Nephron progenitor cell (in vitro differentiated cells): ENCODE data around the gene PIGZ.

Source experiments
- DNase-seq: peaks from one replicate; pipeline ENCODE4 v3.0.0; 2021
- H3K27ac Mint-ChIP-seq: 2 replicates; pipeline ENCODE4 v1.8.0; 2021; ENCODE audit warnings: mild to moderate bottlenecking, moderate library complexity, mixed read lengths
- H3K27me3 Mint-ChIP-seq: 2 replicates; pipeline ENCODE4 v1.8.0; 2021; ENCODE audit warnings: mild to moderate bottlenecking, low read depth, mixed read lengths; ENCODE audit not compliant: poor library complexity
- H3K36me3 Mint-ChIP-seq: 2 replicates; pipeline ENCODE4 v1.8.0; 2021; ENCODE audit warnings: low read depth, mixed read lengths
- H3K4me1 Mint-ChIP-seq: 2 replicates; pipeline ENCODE4 v1.8.0; 2021; ENCODE audit warnings: mixed read lengths
- H3K4me3 Mint-ChIP-seq: 2 replicates; pipeline ENCODE4 v1.8.0; 2021; ENCODE audit warnings: mild to moderate bottlenecking, moderate library complexity, mixed read lengths
- H3K9me3 Mint-ChIP-seq: 2 replicates; pipeline ENCODE4 v1.8.0; 2021; ENCODE audit warnings: mild to moderate bottlenecking, moderate library complexity, mixed read lengths
- CTCF ChIP-seq: fragments of 200-600 bp; sonication (generic); IDR thresholded peaks from 2 replicates; pipeline ENCODE4 v1.5.0; 2021; ENCODE audit warnings: antibody characterized with exemption

The PIGZ gene

GRCh38 chr3:196938124-196938523 lies 30.5 kb downstream of the PIGZ start:
- H3K4me3 Mint-ChIP-seq = no peak overlapping the region
- H3K27ac Mint-ChIP-seq = peak overlapping the region; percentile 74
- H3K27me3 Mint-ChIP-seq = peaks cover 4% of the 10 kb centered on the region
- no peaks in the 10 kb centered on the region for H3K9me3 Mint-ChIP-seq
- H3K4me1 Mint-ChIP-seq = peaks cover 18% of the 10 kb centered on the region
- TF ChIP-seq CTCF = no peak
- no peak for DNase-seq
- H3K36me3 Mint-ChIP-seq = peaks cover 65% of the 10 kb centered on the region

GRCh38 chr3:196936288-196936687 lies 32.3 kb downstream of the PIGZ start:
- no peaks in the 10 kb centered on the region for H3K9me3 Mint-ChIP-seq
- H3K4me3 Mint-ChIP-seq = no peak overlapping the region
- peaks cover 80% of the 10 kb centered on the region for H3K36me3 Mint-ChIP-seq
- peaks cover 3% of the 10 kb centered on the region for H3K27me3 Mint-ChIP-seq
- H3K4me1 Mint-ChIP-seq = peaks cover 11% of the 10 kb centered on the region
- DNase-seq = no peak
- H3K27ac Mint-ChIP-seq = peak overlapping the region; percentile 57
- TF ChIP-seq CTCF = no peak

GRCh38 chr3:196932600-196932999 lies 36.0 kb downstream of the PIGZ start:
- Mint-ChIP-seq H3K27me3 (peaks cover 3% of the 10 kb centered on the region), H3K9me3 (no peaks in the 10 kb centered on the region), H3K4me1 (peaks cover 9% of the 10 kb centered on the region), H3K27ac (peak overlapping the region; percentile 40), H3K36me3 (peaks cover 84% of the 10 kb centered on the region), H3K4me3 (no peak overlapping the region)
- DNase-seq = no peak
- no peak for TF ChIP-seq CTCF

- Mint-ChIP-seq H3K4me3 (no peak overlapping the region), H3K4me1 (peaks cover 9% of the 10 kb centered on the region), H3K9me3 (no peaks in the 10 kb centered on the region), H3K36me3 (peaks cover 78% of the 10 kb centered on the region), H3K27me3 (no peaks in the 10 kb centered on the region), H3K27ac (peak overlapping the region; percentile 40)
- TF ChIP-seq CTCF = no peak
- DNase-seq = no peak
Observed at GRCh38 chr3:196931828-196932587, 36.6 kb downstream of the PIGZ start.

- peaks cover 9% of the 10 kb centered on the region for H3K4me1 Mint-ChIP-seq
- no peak overlapping the region for H3K4me3 Mint-ChIP-seq
- H3K9me3 Mint-ChIP-seq = no peaks in the 10 kb centered on the region
- H3K36me3 Mint-ChIP-seq = peaks cover 70% of the 10 kb centered on the region
- TF ChIP-seq CTCF = no peak
- no peaks in the 10 kb centered on the region for H3K27me3 Mint-ChIP-seq
- DNase-seq = no peak
- peak overlapping the region; percentile 25 for H3K27ac Mint-ChIP-seq
Observed at GRCh38 chr3:196931157-196931556, 37.5 kb downstream of the PIGZ start.
